ENCODE results near the gene INSIG1.

Gene INSIG1

DNA sequence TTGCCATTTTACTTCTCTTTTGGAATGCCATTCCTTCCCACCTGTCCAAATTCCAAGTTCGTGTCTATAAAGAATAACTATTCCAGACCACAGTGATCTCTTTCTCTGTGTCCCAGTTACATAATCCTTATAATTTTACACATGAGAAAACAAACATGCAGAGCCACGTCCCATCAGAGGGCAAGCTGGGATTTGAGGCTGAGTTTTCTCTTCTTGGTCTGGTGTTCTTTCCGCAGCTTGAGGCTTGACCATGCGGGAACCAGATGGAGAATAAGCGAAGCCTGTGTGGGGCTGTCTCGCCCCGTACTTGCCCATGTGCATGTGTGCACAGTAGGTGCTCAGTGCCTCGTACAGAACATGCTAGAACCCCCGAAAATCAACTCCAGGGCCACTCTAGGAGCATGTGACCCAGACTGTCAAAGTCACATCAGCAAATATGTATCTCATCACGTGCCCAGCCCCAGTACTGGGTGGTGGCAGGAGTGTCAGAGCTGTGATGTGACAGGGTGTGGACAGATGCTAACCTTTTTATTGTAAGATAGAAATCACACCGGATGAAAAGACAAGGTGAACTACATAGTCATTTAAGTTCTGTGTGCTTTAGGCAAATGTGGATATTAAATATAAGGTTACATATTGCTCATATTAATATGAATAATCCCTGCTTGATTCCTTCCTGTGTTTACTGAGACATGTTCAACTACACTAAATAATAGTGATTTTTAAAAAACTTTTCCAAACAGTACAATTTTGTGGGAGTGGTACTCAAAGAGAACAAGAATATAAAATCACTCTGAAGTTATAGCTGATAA is 3.2 kb downstream of the INSIG1 start:
- Histone ChIP-seq H3K4me3 (ENCODE audit: low read depth in 1 of 2, low read length in 2 of 2) (peak overlapping the region; percentile 46 to 85; a peak in 3 of 4 replicates), H2AFZ (ENCODE audit: low read depth, low read length) (no peak overlapping the region), H3K27ac (ENCODE audit: low read length) (peak overlapping the region; percentile 94), H3K79me2 (ENCODE audit: insufficient read depth, low read length) (peaks cover 80% of the 10 kb centered on the region), H4K20me1 (ENCODE audit: insufficient read depth, low read length) (peaks cover 75% of the 10 kb centered on the region), H3K36me3 (ENCODE audit: insufficient read depth, low read length) (peaks cover 74% of the 10 kb centered on the region), H3K4me2 (ENCODE audit: insufficient read depth, low read length) (peak overlapping the region; percentile 95), H3K4me1 (ENCODE audit: insufficient read depth, low read length) (peaks cover 65% of the 10 kb centered on the region), H3K9ac (ENCODE audit: low read depth, low read length) (peak overlapping the region; percentile 72), H3K27me3 (ENCODE audit: insufficient read depth, low read length, poor library complexity) (no peaks in the 10 kb centered on the region), H3K9me3 (ENCODE audit: insufficient read depth, low read length, severe bottlenecking) (no peaks in the 10 kb centered on the region)
- DNase-seq: no peak
- TF ChIP-seq, protein P1, sequence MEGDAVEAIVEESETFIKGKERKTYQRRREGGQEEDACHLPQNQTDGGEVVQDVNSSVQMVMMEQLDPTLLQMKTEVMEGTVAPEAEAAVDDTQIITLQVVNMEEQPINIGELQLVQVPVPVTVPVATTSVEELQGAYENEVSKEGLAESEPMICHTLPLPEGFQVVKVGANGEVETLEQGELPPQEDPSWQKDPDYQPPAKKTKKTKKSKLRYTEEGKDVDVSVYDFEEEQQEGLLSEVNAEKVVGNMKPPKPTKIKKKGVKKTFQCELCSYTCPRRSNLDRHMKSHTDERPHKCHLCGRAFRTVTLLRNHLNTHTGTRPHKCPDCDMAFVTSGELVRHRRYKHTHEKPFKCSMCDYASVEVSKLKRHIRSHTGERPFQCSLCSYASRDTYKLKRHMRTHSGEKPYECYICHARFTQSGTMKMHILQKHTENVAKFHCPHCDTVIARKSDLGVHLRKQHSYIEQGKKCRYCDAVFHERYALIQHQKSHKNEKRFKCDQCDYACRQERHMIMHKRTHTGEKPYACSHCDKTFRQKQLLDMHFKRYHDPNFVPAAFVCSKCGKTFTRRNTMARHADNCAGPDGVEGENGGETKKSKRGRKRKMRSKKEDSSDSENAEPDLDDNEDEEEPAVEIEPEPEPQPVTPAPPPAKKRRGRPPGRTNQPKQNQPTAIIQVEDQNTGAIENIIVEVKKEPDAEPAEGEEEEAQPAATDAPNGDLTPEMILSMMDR (IDR thresholded peaks at IDR 0.05; ENCODE audit: borderline replicate concordance, extremely low read depth, low read length, poor library complexity, severe bottlenecking): no peak
- TF ChIP-seq EZH2 (IDR thresholded peaks at IDR 0.05; ENCODE audit: borderline replicate concordance, low read depth, low read length, severe bottlenecking): no peak
- no peak for ATAC-seq (ENCODE audit: insufficient read depth, low read depth)

DNA sequence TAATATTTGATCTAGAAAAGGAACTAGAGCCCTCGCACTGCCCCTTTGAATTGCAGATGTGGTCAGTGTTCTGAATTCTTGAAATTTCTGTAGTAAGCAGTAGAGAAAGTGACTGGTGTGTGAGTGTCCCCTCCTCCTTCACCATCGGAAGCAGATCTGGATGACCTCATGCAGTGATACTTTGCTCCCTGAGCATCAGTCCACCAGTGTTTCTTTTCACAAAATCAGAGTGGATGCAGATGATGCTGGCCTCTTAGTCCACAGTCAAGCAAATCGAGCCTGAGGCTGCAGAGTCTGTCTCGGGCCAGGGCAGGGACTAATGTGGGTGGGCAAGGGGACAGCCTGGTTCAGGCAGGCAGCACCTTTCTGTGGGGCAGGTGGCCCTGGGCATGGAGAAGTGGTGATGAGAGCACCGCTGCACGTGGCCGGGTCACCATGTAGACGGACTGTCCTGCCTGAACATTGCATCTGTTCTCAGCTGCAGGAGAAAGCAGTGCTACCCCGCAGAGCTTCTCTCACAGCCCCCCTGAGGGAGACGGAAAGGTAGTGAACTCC is 5.4 kb downstream of the INSIG1 start:
- H3K4me2 ChIP-seq (ENCODE audit: insufficient read depth, low read length): peak overlapping the region; percentile 95
- H3K27me3 ChIP-seq (ENCODE audit: insufficient read depth, low read length, poor library complexity): no peaks in the 10 kb centered on the region
- no peak for TF ChIP-seq EZH2 (IDR thresholded peaks at IDR 0.05; ENCODE audit: borderline replicate concordance, low read depth, low read length, severe bottlenecking)
- TF ChIP-seq, protein P1 (IDR thresholded peaks at IDR 0.05; ENCODE audit: borderline replicate concordance, extremely low read depth, low read length, poor library complexity, severe bottlenecking): no peak
- peaks cover 96% of the 10 kb centered on the region for H3K36me3 ChIP-seq (ENCODE audit: insufficient read depth, low read length)
- no peak overlapping the region for H2AFZ ChIP-seq (ENCODE audit: low read depth, low read length)
- H3K79me2 ChIP-seq (ENCODE audit: insufficient read depth, low read length): peaks cover 84% of the 10 kb centered on the region
- H3K9ac ChIP-seq (ENCODE audit: low read depth, low read length): peak overlapping the region; percentile 4; the same call in 1 of the 2 replicates
- no peaks in the 10 kb centered on the region for H3K9me3 ChIP-seq (ENCODE audit: insufficient read depth, low read length, severe bottlenecking)
- DNase-seq (no peak), ATAC-seq (ENCODE audit: insufficient read depth, low read depth) (no peak)
- H3K27ac ChIP-seq (ENCODE audit: low read length): no peak overlapping the region
- peaks cover 90% of the 10 kb centered on the region for H4K20me1 ChIP-seq (ENCODE audit: insufficient read depth, low read length)
- peak overlapping the region in 1 of 2 experiments; percentile 37; a peak in 2 of 4 replicates for H3K4me3 ChIP-seq (ENCODE audit: low read depth in 1 of 2, low read length in 2 of 2)
- peaks cover 57% of the 10 kb centered on the region for H3K4me1 ChIP-seq (ENCODE audit: insufficient read depth, low read length)

DNA sequence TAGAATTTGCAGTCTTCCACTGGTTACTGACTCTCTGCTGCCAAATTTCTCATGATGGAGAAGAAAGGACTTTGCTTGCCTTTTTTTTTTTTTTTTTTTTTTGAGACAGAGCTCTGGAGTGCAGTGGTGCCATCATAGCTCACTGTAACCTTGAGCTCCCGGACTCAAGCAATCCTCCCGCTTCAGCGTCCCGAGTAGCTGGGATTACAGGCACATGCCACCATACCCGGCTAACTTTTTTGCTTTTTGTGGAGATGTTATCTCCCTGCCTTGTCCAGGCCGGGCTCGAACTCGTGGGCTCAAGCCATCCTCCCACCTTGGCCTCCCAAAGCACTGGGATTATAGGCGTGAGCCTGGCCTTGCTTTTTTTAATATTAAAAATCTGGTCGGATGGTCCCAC is 6.2 kb downstream of the INSIG1 start:
- no peak overlapping the region for H3K9ac ChIP-seq (ENCODE audit: low read depth, low read length)
- no peak for ATAC-seq (ENCODE audit: insufficient read depth, low read depth)

More for the DNA sequence above, 6.2 kb downstream of the INSIG1 start:
- H3K27me3 ChIP-seq (ENCODE audit: insufficient read depth, low read length, poor library complexity): no peaks in the 10 kb centered on the region
- TF ChIP-seq, protein P1 (IDR thresholded peaks at IDR 0.05; ENCODE audit: borderline replicate concordance, extremely low read depth, low read length, poor library complexity, severe bottlenecking): no peak
- TF ChIP-seq EZH2 (IDR thresholded peaks at IDR 0.05; ENCODE audit: borderline replicate concordance, low read depth, low read length, severe bottlenecking): no peak
- H4K20me1 ChIP-seq (ENCODE audit: insufficient read depth, low read length): peaks cover 90% of the 10 kb centered on the region
- no peak for DNase-seq
- no peak overlapping the region for H2AFZ ChIP-seq (ENCODE audit: low read depth, low read length)
- no peak overlapping the region for H3K27ac ChIP-seq (ENCODE audit: low read length)
- H3K4me3 ChIP-seq (ENCODE audit: low read depth in 1 of 2, low read length in 2 of 2): no peak overlapping the region
- H3K9me3 ChIP-seq (ENCODE audit: insufficient read depth, low read length, severe bottlenecking): no peaks in the 10 kb centered on the region
- H3K36me3 ChIP-seq (ENCODE audit: insufficient read depth, low read length): peaks cover 98% of the 10 kb centered on the region
- H3K4me1 ChIP-seq (ENCODE audit: insufficient read depth, low read length): peaks cover 57% of the 10 kb centered on the region
- H3K79me2 ChIP-seq (ENCODE audit: insufficient read depth, low read length): peaks cover 77% of the 10 kb centered on the region
- 0 out of 2 replicates have a peak overlapping the region, but pooled peaks have one; percentile 95 for H3K4me2 ChIP-seq (ENCODE audit: insufficient read depth, low read length)

Data from DND-41 (cell line).